PC-3 (cell line): ENCODE measurements around the gene MGA.

Experiments used
- EZH2 ChIP-seq: fragments of 300-600 bp; sonication (generic); IDR thresholded peaks from one replicate; pipeline ENCODE4 v1.6.1; 2017; ENCODE audit warnings: antibody characterized with exemption, mild to moderate bottlenecking, low read length; ENCODE audit not compliant: unreplicated experiment
- EZH2phosphoT487 ChIP-seq: fragments of 300-600 bp; sonication (generic); IDR thresholded peaks from 2 replicates; pipeline ENCODE4 v1.6.1; 2018; ENCODE audit warnings: mild to moderate bottlenecking, antibody characterized with exemption, low read length, borderline replicate concordance
- TF ChIP-seq, protein P1 (sequence below): fragments of 300-600 bp; sonication (generic); conservative IDR thresholded peaks from 2 replicates; pipeline ENCODE4 v1.5.1; 2017; ENCODE audit warnings: antibody characterized with exemption, low read depth, mild to moderate bottlenecking, low read length

DNA sequence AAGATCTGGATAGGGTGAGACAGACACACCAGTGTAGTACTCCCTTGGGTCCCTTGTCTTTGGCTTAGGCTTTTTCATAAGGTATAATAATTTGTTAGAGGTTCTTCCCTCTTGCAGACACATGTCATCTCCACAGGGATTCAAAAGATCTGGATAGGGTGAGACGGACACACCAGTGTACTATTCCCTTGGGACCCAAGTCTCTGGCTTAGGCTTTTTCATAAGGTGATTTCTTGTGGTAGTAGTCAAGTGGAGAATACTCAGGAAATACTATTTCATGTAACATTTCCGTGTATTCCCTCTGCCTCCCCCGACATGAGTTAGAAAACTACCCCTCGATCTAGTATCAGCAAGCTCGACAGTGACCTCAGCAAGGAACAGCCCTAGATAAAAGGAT is 113.1 kb downstream of the MGA start:
- TF ChIP-seq, protein P1, sequence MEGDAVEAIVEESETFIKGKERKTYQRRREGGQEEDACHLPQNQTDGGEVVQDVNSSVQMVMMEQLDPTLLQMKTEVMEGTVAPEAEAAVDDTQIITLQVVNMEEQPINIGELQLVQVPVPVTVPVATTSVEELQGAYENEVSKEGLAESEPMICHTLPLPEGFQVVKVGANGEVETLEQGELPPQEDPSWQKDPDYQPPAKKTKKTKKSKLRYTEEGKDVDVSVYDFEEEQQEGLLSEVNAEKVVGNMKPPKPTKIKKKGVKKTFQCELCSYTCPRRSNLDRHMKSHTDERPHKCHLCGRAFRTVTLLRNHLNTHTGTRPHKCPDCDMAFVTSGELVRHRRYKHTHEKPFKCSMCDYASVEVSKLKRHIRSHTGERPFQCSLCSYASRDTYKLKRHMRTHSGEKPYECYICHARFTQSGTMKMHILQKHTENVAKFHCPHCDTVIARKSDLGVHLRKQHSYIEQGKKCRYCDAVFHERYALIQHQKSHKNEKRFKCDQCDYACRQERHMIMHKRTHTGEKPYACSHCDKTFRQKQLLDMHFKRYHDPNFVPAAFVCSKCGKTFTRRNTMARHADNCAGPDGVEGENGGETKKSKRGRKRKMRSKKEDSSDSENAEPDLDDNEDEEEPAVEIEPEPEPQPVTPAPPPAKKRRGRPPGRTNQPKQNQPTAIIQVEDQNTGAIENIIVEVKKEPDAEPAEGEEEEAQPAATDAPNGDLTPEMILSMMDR: no peak
- TF ChIP-seq EZH2phosphoT487: no peak
- no peak for TF ChIP-seq EZH2
